Measurements from ENCODE around the gene WWTR1.

DNA sequence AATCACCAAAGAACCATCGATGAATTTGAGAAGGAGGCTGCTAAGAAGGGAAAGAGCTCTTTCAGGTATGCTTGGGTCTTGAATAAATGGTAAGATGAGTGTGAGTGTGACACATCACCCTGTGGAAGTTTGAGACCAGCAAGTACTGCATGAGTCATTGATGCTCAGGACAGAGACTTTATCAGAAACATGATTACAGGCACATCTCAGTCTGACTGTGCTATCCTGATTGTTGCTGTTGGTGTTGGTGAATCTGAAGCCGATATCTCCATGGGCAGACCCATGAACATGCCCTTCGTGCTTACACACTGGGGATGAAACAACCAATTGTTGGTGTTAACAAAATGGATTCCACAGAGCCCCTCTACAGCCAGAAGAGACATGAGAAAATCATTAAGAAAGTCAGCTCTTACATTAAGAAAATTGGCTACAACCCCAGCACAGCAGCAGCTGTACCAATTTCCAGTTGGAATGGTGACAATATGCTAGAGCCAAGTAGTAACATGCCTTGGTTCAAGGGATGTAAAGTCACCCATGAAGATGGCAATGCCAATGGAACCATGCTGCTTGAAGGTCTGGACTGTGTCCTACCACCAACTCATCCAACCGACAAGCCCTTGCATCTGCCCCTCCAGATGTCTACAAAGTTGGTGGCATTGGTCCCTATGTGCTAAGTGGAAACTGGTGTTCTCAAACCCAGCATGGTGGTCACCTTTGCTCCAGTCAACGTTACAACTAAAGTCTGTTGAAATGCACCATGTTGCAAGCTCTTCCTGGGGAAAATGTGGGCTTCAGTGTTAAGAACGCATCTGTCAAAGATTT, 162.9 kb downstream of the WWTR1 start:
- TF ChIP-seq RAD21 (conservative IDR thresholded peaks at IDR 0.05 in 1 of 2, IDR thresholded peaks at IDR 0.05 in 1 of 2) (no peak), RFX5 (IDR thresholded peaks at IDR 0.05) (no peak), EHMT2 (IDR thresholded peaks at IDR 0.05; ENCODE audit: low read depth) (no peak)
- TF ChIP-seq, protein P1, sequence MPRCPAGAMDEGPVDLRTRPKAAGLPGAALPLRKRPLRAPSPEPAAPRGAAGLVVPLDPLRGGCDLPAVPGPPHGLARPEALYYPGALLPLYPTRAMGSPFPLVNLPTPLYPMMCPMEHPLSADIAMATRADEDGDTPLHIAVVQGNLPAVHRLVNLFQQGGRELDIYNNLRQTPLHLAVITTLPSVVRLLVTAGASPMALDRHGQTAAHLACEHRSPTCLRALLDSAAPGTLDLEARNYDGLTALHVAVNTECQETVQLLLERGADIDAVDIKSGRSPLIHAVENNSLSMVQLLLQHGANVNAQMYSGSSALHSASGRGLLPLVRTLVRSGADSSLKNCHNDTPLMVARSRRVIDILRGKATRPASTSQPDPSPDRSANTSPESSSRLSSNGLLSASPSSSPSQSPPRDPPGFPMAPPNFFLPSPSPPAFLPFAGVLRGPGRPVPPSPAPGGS (IDR thresholded peaks at IDR 0.05): no peak
